ENCODE measurements around the gene TMEM161A. TPM values are rescaled to one million over a fixed set of nuclear protein-coding genes. Genes with fewer than 3 reads are reported as not detected.

The TMEM161A gene
- total and polyA plus RNA-seq, 2 of the 13 experiments (the other 11 are each of a cell fraction or from before 2014, with no cell fraction given), result 25.9 to 31.4 TPM

DNA sequence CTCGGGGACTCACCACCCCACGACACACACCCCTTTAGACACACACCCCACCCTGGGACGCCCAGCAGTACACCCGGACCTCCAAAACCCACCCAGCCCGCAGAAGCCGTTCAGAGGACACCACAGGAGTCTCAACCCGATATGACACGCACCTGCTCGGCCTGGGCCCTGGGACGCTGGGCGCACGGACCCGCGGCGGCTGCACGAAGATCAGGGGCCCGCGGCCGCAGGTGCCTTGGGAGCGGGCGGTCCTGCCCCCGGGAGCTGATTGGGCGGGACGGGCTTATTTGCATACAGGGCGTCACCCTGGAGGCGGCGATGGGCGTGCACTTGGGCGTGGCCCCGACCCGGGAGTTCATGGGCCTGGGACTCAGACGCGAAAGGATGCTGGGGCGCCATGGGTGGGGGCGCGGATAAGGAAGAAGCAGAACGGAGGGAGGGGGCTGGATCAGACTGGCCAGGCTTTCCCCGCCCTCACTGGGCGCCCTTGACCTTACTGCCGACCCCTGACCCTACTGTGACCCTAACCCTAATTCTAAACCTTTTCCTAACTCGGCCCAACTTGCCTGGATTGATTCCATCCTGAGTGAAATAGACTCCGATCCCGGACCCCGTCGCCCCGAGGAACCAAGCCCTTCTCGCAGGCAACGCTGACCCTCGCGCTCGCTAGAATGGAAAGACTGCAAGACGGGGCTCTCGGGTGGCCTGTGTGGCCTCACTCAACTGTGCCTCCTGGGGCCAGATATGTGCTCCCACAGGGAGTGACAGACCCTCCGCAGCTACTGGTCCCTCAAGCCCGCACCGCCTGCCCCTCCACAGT lies 32.0 kb upstream of the TMEM161A start, which contains the start of gene MEF2B (continued):
- TF ChIP-seq, protein P1, sequence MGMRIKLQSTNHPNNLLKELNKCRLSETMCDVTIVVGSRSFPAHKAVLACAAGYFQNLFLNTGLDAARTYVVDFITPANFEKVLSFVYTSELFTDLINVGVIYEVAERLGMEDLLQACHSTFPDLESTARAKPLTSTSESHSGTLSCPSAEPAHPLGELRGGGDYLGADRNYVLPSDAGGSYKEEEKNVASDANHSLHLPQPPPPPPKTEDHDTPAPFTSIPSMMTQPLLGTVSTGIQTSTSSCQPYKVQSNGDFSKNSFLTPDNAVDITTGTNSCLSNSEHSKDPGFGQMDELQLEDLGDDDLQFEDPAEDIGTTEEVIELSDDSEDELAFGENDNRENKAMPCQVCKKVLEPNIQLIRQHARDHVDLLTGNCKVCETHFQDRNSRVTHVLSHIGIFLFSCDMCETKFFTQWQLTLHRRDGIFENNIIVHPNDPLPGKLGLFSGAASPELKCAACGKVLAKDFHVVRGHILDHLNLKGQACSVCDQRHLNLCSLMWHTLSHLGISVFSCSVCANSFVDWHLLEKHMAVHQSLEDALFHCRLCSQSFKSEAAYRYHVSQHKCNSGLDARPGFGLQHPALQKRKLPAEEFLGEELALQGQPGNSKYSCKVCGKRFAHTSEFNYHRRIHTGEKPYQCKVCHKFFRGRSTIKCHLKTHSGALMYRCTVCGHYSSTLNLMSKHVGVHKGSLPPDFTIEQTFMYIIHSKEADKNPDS (CRISPR knock-in tag; IDR thresholded peaks at IDR 0.05), result no peak
- TF ChIP-seq U2AF2 (IDR thresholded peaks at IDR 0.05; ENCODE audit: low read depth, low read length) (no peak), ZFP90 (CRISPR knock-in tag; IDR thresholded peaks at IDR 0.05; ENCODE audit: borderline replicate concordance) (no peak), KAT8 (CRISPR knock-in tag; IDR thresholded peaks at IDR 0.05) (no peak), DNMT1 (CRISPR knock-in tag; IDR thresholded peaks at IDR 0.05) (no peak), ZNF460 (CRISPR knock-in tag; IDR thresholded peaks at IDR 0.05; ENCODE audit: borderline replicate concordance) (no peak), HDAC2 (CRISPR knock-in tag; IDR thresholded peaks at IDR 0.05) (no peak), GATAD2A (CRISPR knock-in tag; IDR thresholded peaks at IDR 0.05) (no peak), SRSF4 (IDR thresholded peaks at IDR 0.05; ENCODE audit: low read depth, low read length, poor library complexity, severe bottlenecking) (no peak), PLRG1 (conservative IDR thresholded peaks at IDR 0.05) (no peak), RBM39 (IDR thresholded peaks at IDR 0.05; ENCODE audit: low read depth, low read length, poor library complexity, severe bottlenecking) (no peak), NCOA1 (CRISPR knock-in tag; IDR thresholded peaks at IDR 0.05) (no peak), HDAC1 (CRISPR knock-in tag; IDR thresholded peaks at IDR 0.05) (no peak)
- TF ChIP-seq, protein P2, sequence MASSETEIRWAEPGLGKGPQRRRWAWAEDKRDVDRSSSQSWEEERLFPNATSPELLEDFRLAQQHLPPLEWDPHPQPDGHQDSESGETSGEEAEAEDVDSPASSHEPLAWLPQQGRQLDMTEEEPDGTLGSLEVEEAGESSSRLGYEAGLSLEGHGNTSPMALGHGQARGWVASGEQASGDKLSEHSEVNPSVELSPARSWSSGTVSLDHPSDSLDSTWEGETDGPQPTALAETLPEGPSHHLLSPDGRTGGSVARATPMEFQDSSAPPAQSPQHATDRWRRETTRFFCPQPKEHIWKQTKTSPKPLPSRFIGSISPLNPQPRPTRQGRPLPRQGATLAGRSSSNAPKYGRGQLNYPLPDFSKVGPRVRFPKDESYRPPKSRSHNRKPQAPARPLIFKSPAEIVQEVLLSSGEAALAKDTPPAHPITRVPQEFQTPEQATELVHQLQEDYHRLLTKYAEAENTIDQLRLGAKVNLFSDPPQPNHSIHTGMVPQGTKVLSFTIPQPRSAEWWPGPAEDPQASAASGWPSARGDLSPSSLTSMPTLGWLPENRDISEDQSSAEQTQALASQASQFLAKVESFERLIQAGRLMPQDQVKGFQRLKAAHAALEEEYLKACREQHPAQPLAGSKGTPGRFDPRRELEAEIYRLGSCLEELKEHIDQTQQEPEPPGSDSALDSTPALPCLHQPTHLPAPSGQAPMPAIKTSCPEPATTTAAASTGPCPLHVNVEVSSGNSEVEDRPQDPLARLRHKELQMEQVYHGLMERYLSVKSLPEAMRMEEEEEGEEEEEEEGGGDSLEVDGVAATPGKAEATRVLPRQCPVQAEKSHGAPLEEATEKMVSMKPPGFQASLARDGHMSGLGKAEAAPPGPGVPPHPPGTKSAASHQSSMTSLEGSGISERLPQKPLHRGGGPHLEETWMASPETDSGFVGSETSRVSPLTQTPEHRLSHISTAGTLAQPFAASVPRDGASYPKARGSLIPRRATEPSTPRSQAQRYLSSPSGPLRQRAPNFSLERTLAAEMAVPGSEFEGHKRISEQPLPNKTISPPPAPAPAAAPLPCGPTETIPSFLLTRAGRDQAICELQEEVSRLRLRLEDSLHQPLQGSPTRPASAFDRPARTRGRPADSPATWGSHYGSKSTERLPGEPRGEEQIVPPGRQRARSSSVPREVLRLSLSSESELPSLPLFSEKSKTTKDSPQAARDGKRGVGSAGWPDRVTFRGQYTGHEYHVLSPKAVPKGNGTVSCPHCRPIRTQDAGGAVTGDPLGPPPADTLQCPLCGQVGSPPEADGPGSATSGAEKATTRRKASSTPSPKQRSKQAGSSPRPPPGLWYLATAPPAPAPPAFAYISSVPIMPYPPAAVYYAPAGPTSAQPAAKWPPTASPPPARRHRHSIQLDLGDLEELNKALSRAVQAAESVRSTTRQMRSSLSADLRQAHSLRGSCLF (CRISPR knock-in tag; IDR thresholded peaks at IDR 0.05; ENCODE audit: borderline replicate concordance), result no peak
- TF ChIP-seq, protein P3, sequence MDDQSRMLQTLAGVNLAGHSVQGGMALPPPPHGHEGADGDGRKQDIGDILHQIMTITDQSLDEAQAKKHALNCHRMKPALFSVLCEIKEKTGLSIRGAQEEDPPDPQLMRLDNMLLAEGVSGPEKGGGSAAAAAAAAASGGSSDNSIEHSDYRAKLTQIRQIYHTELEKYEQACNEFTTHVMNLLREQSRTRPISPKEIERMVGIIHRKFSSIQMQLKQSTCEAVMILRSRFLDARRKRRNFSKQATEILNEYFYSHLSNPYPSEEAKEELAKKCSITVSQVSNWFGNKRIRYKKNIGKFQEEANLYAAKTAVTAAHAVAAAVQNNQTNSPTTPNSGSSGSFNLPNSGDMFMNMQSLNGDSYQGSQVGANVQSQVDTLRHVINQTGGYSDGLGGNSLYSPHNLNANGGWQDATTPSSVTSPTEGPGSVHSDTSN (CRISPR knock-in tag; IDR thresholded peaks at IDR 0.05; ENCODE audit: borderline replicate concordance), result no peak
- TF ChIP-seq, protein P4, sequence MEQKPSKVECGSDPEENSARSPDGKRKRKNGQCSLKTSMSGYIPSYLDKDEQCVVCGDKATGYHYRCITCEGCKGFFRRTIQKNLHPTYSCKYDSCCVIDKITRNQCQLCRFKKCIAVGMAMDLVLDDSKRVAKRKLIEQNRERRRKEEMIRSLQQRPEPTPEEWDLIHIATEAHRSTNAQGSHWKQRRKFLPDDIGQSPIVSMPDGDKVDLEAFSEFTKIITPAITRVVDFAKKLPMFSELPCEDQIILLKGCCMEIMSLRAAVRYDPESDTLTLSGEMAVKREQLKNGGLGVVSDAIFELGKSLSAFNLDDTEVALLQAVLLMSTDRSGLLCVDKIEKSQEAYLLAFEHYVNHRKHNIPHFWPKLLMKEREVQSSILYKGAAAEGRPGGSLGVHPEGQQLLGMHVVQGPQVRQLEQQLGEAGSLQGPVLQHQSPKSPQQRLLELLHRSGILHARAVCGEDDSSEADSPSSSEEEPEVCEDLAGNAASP (CRISPR knock-in tag; IDR thresholded peaks at IDR 0.05; ENCODE audit: borderline replicate concordance), result no peak; the same call in 1 of the 2 replicates
- TF ChIP-seq, protein P5, sequence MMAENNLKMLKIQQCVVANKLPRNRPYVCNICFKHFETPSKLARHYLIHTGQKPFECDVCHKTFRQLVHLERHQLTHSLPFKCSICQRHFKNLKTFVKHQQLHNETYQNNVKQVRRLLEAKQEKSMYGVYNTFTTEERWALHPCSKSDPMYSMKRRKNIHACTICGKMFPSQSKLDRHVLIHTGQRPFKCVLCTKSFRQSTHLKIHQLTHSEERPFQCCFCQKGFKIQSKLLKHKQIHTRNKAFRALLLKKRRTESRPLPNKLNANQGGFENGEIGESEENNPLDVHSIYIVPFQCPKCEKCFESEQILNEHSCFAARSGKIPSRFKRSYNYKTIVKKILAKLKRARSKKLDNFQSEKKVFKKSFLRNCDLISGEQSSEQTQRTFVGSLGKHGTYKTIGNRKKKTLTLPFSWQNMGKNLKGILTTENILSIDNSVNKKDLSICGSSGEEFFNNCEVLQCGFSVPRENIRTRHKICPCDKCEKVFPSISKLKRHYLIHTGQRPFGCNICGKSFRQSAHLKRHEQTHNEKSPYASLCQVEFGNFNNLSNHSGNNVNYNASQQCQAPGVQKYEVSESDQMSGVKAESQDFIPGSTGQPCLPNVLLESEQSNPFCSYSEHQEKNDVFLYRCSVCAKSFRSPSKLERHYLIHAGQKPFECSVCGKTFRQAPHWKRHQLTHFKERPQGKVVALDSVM (CRISPR knock-in tag; IDR thresholded peaks at IDR 0.05), result no peak
